HG03159 (cell line): ENCODE data around the gene MCTP1.
A peak's percentile ranks its signal among the peaks of the same experiment; 100 is the strongest.
"Not testable (repeated sequence)": the region's sequence is repeated elsewhere in the genome, so short reads cannot be mapped to it uniquely, and the experiment has no call there.

Experiments used
- ATAC-seq: cut with Tn5 transposase; IDR thresholded peaks from one replicate; pipeline ENCODE4 v1.9.1; 2021; ENCODE audit warnings: mild to moderate bottlenecking, moderate library complexity; ENCODE audit not compliant: unreplicated experiment

MCTP1 gene

GRCh38 chr5:95042037-95042436 lies 242.9 kb downstream of the MCTP1 start:
- no peak for ATAC-seq

- no peak for ATAC-seq
These were observed 248.8 kb downstream of the MCTP1 start for GRCh38 chr5:95035891-95036685.

DNA sequence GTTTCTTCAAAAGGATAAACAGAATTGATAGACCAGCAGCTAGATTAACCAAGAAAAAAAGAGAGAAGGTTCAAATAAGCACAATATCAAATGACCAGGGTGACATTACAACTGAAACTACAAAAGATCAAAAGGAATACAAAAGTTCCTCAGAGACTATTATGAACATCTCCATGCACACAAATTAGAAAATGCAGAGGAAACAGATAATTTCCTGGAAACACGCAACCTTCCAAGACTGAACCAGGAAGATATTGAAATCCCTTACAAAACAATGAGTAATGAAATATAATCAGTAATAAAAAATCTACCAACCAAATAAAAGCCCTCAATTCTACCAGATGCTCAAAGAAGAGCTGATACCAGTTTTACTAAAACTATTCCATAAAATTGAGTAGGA lies 252.1 kb downstream of the MCTP1 start:
- no peak for ATAC-seq

DNA sequence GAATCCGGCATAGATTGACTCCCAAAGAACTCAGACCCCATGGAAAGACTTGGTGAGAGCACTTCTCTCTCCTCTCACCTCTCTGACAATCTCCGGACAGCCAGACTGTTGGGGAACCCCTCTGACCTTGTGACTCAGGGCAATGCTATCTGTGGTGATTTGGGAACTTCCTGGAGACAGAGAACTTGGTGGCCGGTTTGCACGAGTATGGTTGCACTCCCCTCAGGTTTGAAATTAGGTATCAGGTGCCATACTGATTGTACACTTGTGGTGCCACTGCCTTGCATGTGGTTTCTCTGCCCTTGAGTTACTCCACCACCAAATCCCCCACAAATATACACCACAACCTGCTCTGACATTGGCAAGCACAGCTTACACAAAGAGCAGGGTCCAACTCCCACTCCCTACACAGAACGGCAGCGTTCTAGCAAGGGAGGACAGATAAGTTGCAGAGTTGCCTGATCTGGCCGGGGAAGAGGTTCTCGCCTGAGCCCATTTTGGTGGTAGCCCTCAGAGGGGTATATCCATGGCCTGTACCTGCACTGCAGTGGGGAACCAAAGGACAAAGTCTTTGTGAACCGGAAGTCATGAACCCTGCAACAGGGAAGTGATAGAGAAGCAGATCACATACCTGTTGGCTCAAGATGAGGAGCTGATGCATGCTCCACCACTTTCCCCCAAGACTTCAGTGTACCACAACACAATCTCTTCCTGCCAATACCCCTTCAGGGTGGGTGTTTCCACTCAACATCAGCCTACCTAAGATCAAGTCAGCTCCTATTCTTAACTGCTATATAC lies 255.1 kb downstream of the MCTP1 start:
- peak; percentile 58 for ATAC-seq

DNA sequence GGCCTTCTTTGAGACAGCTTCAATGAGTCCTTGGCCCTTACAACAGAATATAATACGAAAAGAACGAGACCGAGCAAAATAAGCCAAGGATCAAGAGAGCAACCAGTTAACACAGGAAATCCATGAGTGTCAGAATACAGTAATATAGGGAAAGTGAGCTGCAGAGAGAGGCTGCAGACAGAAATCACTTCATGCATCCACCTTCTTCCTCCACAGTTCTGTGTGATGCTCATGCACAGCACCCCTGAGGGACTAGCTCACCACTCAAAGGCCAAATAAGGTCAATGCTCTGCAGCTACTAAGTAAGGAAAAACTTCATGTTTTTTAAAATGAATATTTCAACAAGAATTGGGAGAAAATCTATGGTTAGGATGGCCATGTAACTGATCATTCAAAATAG lies 257.1 kb downstream of the MCTP1 start:
- no peak for ATAC-seq

DNA sequence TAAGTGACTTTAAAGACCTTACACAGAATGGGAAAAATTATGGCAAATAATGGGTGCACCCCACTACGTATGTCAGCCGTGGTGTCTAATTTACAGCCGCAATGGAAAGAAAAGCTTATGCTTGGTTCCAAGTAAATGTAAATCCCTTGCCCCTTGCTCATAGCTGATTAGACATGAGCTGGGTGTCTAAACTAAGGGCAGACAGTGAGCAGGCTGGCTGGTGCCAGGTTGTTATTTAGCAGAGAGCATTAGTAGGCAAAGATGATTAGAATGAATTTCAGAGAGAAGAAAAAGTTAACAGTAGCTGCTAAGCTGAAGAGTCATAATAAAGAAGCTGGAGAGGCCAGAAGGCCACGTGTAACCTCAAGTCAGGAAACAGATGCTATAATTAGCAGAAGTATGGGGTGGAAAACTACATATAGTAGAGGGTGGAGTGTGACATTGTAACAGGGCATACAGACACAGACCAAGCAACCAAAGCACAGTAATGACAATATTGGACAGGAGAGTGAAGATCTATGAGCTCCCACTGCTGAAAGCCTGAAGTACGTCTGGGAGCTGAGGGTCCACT lies 257.7 kb downstream of the MCTP1 start:
- ATAC-seq = no peak

DNA sequence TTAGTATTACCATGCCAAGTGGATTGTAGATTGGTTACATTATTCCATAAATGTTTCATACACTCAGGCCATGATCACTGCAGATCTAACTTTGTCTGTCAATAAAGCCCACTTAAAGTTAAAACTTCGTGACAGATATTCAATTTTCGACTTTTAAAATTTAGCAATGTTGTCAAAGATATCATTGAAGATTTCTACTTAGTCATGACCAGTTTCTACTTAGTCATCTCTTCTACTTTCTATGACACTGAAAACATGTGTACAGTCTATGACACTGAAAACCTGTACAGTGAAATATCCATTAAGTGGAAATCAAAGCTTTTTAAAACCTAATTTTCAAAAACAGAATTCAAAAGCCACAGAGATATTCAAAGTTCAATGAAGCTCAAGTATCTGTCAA lies 258.2 kb downstream of the MCTP1 start:
- ATAC-seq = no peak

DNA sequence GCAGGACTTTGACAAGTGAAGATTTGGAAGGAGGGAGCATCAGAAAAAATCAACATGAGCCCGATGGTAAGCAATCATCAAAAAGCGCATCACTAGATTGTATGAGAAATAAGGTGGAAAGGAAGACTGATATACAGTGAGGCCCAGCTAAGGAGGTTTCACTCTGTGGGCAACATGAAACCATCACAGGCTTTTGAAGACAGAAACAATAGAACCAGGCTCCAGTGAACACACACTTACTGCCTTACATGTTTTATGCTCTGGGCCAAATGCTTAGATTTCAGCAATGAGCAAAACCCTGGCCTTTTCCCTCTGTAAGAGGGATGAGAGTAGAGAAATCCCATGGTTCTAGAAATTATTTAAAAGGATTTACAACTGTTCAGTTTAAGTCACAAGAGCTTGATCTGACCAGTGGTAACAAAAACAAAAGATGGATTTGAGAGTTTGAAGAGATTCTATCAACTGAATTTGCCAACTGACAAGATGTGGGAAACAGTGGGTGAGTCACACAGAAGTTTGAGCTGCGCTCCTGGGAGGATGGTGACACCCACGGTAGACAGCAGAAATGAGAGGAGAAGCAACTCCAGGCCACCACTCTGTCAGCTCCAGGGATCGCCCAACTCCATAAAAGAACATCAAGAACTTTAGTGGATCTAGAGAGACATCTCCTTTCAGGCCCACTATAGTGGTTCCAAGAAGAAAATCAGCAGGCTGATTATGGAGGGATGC lies 261.8 kb downstream of the MCTP1 start:
- peak; percentile 66 for ATAC-seq

DNA sequence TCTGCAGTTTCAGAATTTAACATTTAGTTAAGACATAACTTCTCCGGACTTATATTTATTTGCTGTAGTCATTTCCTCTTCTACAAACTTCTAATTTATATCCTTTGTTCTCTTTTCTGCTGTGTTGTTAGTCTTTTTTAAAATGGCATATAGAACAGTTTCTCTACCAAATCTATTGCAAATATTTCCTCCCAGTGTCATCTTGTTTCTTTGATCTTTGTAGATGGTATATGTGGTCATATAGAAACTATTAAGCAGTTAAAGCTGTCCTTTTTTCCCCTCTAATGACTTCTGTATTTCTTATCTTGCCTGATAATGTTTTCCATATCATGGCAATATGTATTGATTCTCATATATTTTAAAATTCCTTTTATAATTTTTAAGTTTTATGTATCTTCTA lies 264.5 kb downstream of the MCTP1 start:
- ATAC-seq = no peak

DNA sequence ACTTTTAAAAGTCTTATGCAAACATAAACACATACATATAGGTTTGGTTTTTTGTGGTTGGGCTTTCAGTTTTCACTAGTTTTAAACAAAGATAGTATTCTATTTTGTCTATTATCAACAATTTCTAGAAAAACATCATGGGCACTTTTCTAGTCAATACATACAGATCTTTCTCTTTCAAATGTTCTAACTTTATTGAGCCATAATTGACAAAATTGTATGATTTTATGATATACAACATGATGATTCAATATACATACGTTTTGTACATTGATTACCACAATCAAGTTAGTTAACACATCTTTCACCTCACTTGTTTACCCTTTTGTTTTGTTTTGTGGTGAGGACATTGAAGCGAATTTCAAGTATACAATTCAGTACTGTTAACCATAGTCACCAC lies 265.9 kb downstream of the MCTP1 start:
- no peak for ATAC-seq

GRCh38 chr5:95018511-95018910 lies 266.4 kb downstream of the MCTP1 start:
- no peak for ATAC-seq

DNA sequence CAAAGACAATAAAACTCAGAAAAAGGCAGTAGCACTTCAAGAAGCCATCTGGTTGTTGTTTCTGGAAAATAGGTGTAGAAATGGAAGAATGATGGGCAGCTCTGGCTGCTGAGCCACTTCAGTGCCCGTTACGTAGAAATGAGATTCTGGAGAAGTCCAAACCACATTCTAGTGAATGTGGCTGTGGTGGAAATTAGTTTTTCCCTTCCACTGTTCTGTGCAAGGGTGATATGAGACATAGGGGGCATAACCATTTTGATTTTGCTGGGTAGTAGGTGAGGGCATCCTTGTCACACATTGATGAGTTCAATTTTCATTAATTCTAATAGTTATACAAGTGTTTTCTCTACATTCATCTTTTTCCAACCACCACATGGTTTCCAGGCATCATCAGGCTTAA lies 275.1 kb downstream of the MCTP1 start:
- no peak for ATAC-seq

DNA sequence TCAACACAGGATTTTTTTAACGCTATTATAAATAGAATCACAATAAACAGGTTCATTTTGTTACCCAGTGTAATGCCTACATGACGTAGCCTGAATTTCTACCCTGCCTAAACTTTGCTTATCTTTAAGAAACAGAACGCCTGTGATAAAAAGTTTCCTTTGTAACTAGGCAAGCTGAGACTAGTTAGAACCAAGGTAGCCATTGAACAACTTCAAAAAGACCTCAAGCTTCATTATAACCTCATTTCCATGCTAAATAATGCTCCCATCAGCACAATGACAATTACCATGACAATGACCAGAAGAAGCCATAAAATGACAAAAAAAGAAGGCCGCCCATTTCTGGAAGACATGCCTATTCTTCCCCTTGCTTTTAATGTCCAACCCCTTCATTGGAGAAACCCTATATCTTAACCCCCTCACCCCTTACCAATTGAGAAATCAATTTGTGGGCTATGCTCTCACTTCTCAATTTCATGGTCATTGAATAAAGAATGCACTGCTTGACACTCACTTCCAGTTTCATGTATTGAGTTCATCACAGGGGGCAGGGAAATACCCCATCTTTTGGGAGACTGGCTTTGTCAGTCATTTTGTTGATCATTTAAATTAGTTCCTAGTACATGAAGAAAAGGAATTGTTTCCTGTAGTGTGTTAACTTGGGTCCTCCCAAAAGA lies 276.8 kb downstream of the MCTP1 start:
- ATAC-seq = peak; percentile 84

DNA sequence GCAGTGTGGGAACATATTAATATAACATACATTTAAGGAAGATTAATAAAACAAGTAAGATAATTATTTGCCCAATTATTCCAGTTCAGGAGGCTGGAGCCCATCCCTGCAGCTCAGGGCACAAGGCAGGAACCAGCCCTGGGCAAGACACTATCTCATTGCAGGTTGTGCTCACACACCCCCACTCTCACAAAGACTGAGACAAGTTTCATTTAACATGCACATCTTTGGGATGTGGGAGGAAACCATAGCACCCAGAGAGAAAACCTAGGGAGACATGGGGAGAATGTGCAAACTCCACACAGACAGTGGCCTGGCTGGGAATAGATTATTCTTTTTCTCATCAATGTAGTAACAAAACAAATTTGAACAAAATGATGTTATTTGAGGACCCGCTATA lies 279.1 kb downstream of the MCTP1 start:
- ATAC-seq = no peak

- ATAC-seq = no peak
These were observed 286.2 kb downstream of the MCTP1 start for GRCh38 chr5:94998670-94999069.

DNA sequence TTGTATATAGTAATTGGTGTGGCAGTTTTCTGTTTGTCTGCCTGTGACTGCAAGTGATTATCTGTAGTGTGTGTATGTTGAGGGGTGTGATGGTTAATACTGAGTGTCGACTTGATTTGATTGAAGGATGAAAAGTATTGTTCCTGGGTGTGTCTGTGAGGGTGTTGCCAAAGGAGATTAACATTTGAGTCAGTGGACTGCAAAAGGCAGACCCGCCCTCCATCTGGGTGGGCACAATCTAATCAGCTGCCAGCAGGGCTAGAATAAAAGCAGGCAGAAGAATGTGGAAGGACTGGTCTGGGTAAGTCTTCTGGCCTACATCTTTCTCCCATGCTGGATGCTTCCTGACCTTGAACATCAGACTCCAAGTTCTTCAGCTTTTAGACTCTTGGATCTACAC lies 290.4 kb downstream of the MCTP1 start:
- ATAC-seq = not testable (repeated sequence)

GRCh38 chr5:94993491-94993890 lies 291.4 kb downstream of the MCTP1 start:
- no peak for ATAC-seq

DNA sequence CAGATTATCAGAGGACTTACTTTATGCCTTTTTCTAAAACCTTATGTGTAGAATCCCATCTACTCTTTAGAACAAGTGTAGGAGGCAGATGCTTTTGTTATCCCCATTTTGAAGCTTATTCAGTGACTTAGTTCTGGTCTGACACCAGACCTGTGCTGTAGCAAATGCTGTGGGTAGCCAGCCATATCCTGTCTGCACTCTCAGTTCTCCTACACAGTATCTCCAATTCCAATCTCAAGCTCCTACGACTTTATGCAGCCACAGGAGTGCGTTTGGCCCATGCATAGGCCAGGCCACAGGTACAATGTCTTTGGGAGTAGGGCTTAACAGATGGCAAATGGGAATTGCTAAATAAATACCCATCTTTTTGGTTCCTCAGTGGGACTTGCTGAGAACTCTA lies 292.6 kb downstream of the MCTP1 start:
- ATAC-seq = no peak

DNA sequence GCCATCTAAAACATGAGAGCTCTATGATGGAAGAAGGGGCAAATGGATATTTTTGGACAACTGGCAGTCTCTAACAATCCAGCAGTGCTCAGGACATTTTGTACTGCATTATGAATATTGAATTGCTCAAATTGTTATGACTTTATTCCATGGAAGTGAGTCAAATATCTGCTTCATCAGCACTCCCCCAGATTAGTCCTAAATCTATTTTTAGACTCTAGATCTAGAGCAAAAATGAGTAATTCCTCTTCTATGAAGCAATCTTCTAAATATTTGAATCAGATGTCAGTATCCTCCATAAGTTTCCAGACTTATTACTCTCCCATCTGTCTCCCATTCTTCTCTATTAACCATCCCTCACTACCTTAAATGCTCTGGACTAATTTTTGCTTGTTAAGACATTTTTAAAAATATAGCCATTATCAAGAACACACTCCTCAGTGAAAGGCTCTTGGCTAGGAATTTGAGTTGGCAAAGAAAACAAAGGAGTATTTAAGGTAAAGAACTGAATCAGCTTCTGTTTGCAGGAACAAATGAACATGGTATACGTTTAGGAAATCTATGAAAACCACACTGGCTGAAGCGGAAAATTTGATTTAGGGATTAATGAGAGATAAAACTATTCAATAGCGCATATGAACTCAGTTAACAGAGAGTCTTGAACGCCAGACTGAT lies 300.9 kb downstream of the MCTP1 start:
- no peak for ATAC-seq

DNA sequence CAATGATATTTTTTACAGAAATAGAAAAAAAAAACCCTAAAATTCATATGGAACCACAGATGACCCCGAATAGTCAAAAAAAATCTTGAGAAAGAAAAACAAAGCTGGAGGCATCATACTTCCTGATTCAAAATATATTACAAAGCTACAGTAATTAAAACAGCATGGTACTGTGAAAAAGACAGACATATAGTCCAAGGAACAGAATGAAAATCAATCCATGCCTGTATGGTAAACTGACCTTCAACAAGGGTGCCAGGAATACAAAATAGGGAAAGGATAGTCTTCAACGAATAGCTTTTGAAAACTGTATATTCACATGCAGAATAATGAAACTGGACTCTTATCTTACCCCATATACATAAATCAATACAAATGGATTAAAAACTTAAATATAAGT lies 307.5 kb downstream of the MCTP1 start:
- no peak for ATAC-seq
